Activated naive CD8-positive, alpha-beta T cell treated with anti-CD3 and anti-CD28 coated beads, Interleukin-2, amount 10 ng/mL, durations not matched to agents 7 days and 5 days (primary cell): ENCODE measurements around the gene TGFBR2. TPM values are rescaled to one million over a fixed set of nuclear protein-coding genes. Genes with fewer than 3 reads are reported as not detected.

Experiments
- ATAC-seq: fragments of 150-1000 bp; cut with Tn5 transposase; one replicate; pipeline ENCODE4 v1.10.0; 2021; ENCODE audit warnings: low read depth, moderate library complexity
- POLR2A ChIA-PET: fragments of 350-600 bp; sonication (Branson Sonifier 250); formaldehyde crosslinking; loops from one replicate; lab custom pipeline; 2021; ENCODE audit warnings: antibody characterized with exemption; lab: Charles Lee
- DNase-seq: peaks from one replicate; pipeline ENCODE4 v3.0.0; 2021
- H3K27ac Mint-ChIP-seq: one replicate; pipeline ENCODE4 v1.8.0; 2022; ENCODE audit warnings: mild to moderate bottlenecking, mixed read lengths
- H3K27me3 Mint-ChIP-seq: one replicate; pipeline ENCODE4 v1.8.0; 2022; ENCODE audit warnings: mild to moderate bottlenecking, moderate library complexity, mixed read lengths
- H3K36me3 Mint-ChIP-seq: one replicate; pipeline ENCODE4 v1.8.0; 2021; ENCODE audit warnings: mild to moderate bottlenecking, mixed read lengths
- H3K4me1 Mint-ChIP-seq: one replicate; pipeline ENCODE4 v1.8.0; 2021; ENCODE audit warnings: mixed read lengths
- H3K4me3 Mint-ChIP-seq: one replicate; pipeline ENCODE4 v1.8.0; 2022; ENCODE audit warnings: mild to moderate bottlenecking, moderate library complexity, mixed read lengths
- H3K9me3 Mint-ChIP-seq: one replicate; pipeline ENCODE4 v1.8.0; 2021; ENCODE audit warnings: mixed read lengths
- total RNA-seq, 2 experiments: library from RNA; stranded (reverse); gene quantifications; one replicate each; pipeline ENCODE4 v1.2.3, GENCODE V29; 2021

The TGFBR2 gene
- 10 to 100 TPM; 86.9 to 92.2 TPM for total RNA-seq

DNA sequence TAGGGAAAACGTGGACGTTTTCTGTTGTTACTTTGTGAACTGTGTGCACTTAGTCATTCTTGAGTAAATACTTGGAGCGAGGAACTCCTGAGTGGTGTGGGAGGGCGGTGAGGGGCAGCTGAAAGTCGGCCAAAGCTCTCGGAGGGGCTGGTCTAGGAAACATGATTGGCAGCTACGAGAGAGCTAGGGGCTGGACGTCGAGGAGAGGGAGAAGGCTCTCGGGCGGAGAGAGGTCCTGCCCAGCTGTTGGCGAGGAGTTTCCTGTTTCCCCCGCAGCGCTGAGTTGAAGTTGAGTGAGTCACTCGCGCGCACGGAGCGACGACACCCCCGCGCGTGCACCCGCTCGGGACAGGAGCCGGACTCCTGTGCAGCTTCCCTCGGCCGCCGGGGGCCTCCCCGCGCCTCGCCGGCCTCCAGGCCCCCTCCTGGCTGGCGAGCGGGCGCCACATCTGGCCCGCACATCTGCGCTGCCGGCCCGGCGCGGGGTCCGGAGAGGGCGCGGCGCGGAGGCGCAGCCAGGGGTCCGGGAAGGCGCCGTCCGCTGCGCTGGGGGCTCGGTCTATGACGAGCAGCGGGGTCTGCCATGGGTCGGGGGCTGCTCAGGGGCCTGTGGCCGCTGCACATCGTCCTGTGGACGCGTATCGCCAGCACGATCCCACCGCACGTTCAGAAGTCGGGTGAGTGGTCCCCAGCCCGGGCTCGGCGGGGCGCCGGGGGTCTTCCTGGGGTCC lies at the start of gene TGFBR2:
Gene TGFBR2 (plus strand): TSS at position 301 of the 731 bp plus-strand sequence. CDS start 283 bp downstream, at position 584.
- peaks cover 2% of the 10 kb centered on the region for H3K9me3 Mint-ChIP-seq
- peaks cover 56% of the 10 kb centered on the region for H3K4me1 Mint-ChIP-seq
- peak within 1 kb of the TSS; percentile 98 for H3K27ac Mint-ChIP-seq
- H3K27me3 Mint-ChIP-seq: no peaks in the 10 kb centered on the region
- POLR2A ChIA-PET: interaction anchor here (0.6 to 4.1 kb wide), 28 partner anchors 12 to 258 kb away, joined by 3 to 82 read pairs (median 6); no protein-coding TSS in a partner anchor
- H3K36me3 Mint-ChIP-seq: peaks cover 31% of the 10 kb centered on the region
- peak; percentile 73 for ATAC-seq
- peak within 1 kb of the TSS; percentile 93 for H3K4me3 Mint-ChIP-seq
- peak; percentile 88 for DNase-seq

DNA sequence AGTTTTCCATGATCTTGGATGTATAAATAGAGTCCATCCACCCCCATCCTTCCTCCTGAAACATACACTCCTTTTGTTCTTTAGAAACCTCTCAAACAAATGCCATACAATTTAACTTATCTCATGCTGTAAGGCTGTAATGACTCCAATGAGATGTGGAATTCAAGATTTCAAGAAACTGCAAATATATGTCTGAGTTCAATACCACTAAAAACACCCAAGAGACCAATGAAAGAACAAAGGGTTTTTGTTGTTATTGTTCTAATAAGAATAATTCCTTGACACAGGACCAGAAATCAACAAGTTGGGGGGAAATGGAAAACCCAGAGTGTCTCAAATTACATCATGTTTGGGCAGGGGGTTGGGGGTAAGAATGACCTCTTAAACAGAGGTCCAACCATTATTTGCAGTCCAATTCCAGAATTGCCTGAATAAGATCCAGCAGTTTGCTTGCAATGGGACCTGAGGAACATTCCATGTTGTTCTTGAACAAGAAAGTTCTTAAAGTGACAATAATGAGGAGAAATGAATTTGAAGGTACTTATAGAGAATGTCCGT lies 48.6 kb upstream of the TGFBR2 start:
- Mint-ChIP-seq H3K36me3 (no peaks in the 10 kb centered on the region), H3K9me3 (peaks cover 8% of the 10 kb centered on the region), H3K4me3 (no peak overlapping the region), H3K27me3 (no peaks in the 10 kb centered on the region), H3K27ac (no peak overlapping the region), H3K4me1 (peaks cover 2% of the 10 kb centered on the region)
- POLR2A ChIA-PET: no interaction called here
- no peak for ATAC-seq
- no peak for DNase-seq

DNA sequence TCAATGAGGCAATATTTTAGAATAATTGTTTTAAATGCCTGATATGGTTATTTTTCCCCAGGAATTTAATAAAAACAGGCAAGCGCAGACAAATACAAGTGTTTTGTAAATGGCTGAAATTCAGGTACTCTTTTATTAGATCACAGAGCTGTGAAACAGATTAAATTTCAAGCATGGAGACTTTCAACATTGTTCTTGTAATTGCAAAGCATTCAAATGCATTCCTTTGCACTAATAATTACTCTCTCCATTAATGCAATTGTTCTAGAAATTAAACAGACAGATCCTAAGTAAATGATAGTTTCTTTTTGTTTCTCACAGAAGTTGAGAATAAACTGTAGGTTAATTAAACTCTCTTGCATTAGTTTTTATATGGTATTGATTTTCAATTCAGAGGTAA lies 42.4 kb upstream of the TGFBR2 start:
- Mint-ChIP-seq H3K4me1 (peaks cover 2% of the 10 kb centered on the region), H3K27me3 (no peaks in the 10 kb centered on the region), H3K27ac (no peak overlapping the region), H3K36me3 (peaks cover 3% of the 10 kb centered on the region), H3K9me3 (peaks cover 6% of the 10 kb centered on the region), H3K4me3 (no peak overlapping the region)
- DNase-seq: no peak
- no peak for ATAC-seq
- POLR2A ChIA-PET: no interaction called here

DNA sequence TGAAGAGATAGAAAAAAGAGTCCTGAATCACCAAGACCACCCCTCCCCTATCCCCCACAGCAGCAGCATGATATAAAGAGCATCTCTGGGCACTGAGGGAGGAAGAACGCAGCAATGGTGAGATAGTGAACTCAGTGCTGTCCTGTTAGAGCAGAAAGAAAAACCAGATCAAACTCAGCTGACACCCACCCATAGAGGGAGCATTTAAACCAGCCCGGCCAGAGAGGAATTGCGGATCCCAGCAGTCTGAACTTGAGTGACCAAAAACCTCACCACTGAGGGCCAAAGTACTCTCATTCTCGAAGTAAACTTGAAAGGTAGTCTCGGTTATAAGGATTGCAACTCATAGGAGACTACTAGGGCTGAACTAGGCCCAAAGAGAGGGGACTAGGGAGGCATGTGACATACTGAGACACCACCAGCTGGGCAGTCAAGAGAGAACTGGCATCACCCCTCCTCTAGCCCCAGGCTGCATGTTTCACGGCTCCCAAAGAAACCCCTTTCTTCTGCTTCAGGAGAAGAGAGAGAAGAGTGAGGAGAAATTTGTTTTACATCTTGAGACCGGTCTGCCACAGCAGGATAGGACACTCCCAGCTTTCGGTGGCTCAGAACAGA lies 39.2 kb upstream of the TGFBR2 start:
- Mint-ChIP-seq H3K36me3 (peaks cover 8% of the 10 kb centered on the region), H3K27ac (no peak overlapping the region), H3K4me1 (no peaks in the 10 kb centered on the region), H3K9me3 (peaks cover 9% of the 10 kb centered on the region), H3K27me3 (no peaks in the 10 kb centered on the region), H3K4me3 (no peak overlapping the region)
- no peak for ATAC-seq
- POLR2A ChIA-PET: no interaction called here
- DNase-seq: no peak

DNA sequence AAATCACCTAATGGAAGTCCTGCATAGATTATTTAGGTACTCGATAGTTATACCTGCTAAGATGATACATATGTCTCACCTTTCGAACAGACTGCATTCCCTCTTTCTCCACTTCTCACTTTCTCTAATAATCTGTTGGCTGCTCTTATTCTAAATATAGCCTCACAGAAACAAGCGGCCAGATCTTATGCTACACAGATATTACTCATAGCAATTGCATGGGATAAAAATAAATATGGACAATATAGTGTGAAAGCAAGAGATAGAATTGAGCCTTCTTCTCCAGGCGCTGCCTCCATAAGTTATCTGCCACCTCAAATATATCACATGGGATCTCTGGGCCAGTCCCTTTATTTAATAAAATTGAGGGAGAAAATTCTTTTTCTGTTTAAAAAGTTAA lies 29.5 kb upstream of the TGFBR2 start:
- no peak for ATAC-seq
- POLR2A ChIA-PET: no interaction called here

DNA sequence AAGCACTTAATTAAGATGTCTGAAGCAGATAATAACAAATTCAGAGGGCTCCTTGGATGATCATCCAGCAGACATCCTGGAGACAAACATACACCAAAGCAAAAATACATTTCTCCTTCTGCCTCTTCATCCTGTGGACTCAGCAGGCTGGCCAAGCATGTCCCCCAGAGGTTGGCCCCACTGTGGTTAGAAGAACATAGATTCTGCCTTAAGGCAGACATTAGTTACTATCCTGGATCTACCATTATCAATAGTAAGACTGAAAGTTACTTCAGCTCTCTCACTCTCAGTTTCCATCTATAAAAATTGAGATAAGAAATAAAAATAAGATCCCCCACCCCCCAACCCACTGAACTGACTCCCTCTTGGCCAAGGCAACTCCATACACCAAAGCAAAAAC lies 28.6 kb upstream of the TGFBR2 start:
- ATAC-seq (no peak), DNase-seq (no peak)
- no peaks in the 10 kb centered on the region for H3K36me3 Mint-ChIP-seq
- no peak overlapping the region for H3K4me3 Mint-ChIP-seq
- H3K27ac Mint-ChIP-seq: no peak overlapping the region
- POLR2A ChIA-PET: no interaction called here
- H3K4me1 Mint-ChIP-seq: peaks cover 5% of the 10 kb centered on the region
- H3K9me3 Mint-ChIP-seq: peaks cover 5% of the 10 kb centered on the region
- no peaks in the 10 kb centered on the region for H3K27me3 Mint-ChIP-seq

More for the DNA sequence above, 29.5 kb upstream of the TGFBR2 start:
- Mint-ChIP-seq H3K4me3 (no peak overlapping the region), H3K9me3 (peaks cover 5% of the 10 kb centered on the region), H3K36me3 (no peaks in the 10 kb centered on the region), H3K4me1 (peaks cover 5% of the 10 kb centered on the region), H3K27ac (no peak overlapping the region), H3K27me3 (no peaks in the 10 kb centered on the region)
- no peak for DNase-seq

DNA sequence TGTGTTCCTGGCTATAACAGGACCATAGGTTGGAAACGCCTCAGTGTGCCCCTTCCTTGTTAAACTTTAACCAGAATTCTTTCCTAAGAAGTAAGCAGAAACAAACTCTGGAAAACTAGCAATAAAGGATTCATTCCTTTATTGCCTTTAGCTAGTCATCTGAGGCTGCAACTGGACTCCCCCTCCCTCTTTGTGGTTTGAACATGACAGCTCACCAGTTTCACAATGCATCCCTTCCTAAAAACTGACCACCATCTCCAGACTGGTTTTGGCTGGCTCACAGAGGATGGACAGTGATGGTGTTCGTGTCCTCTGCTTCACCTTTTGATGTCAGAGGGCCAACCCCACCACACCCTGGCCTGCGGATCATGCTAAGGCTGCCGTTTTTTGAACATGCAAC lies 27.9 kb upstream of the TGFBR2 start:
- H3K9me3 Mint-ChIP-seq: peaks cover 1% of the 10 kb centered on the region
- no peak overlapping the region for H3K4me3 Mint-ChIP-seq
- no peak overlapping the region for H3K27ac Mint-ChIP-seq
- no peaks in the 10 kb centered on the region for H3K36me3 Mint-ChIP-seq
- POLR2A ChIA-PET: no interaction called here
- ATAC-seq: no peak
- H3K4me1 Mint-ChIP-seq: peaks cover 5% of the 10 kb centered on the region
- DNase-seq: no peak
- no peaks in the 10 kb centered on the region for H3K27me3 Mint-ChIP-seq

DNA sequence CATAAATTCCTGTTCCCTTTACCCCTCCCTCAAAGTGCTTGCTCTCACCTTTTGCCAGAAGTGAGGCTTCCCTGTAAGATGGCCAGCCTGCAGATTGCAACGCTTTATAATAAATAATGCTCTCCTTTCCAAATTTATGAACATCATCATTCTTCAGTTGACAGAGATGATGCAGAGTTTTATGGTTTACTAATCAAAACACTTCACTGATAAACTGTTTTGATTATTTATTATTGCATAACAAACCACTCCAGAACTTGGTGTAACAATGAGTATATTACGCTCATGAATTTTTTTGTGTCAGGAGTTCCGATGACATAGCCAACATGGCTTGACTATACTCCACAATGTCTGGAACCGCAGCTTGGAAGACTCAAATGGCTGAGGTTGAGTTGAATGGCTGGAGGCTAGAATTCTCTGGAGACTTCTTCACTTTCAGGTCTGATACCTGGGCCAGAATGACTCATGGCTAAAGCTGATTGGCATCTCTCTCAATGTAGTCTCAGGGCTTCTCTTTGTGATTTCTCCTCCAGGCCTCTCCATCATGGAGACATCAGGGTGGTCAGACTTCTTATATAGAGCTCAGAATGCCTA lies 27.3 kb upstream of the TGFBR2 start:
- DNase-seq (no peak), ATAC-seq (no peak)
- H3K36me3 Mint-ChIP-seq: no peaks in the 10 kb centered on the region
- no peak overlapping the region for H3K27ac Mint-ChIP-seq
- POLR2A ChIA-PET: no interaction called here
- peaks cover 1% of the 10 kb centered on the region for H3K9me3 Mint-ChIP-seq
- H3K4me1 Mint-ChIP-seq: peaks cover 5% of the 10 kb centered on the region
- no peaks in the 10 kb centered on the region for H3K27me3 Mint-ChIP-seq
- H3K4me3 Mint-ChIP-seq: no peak overlapping the region

DNA sequence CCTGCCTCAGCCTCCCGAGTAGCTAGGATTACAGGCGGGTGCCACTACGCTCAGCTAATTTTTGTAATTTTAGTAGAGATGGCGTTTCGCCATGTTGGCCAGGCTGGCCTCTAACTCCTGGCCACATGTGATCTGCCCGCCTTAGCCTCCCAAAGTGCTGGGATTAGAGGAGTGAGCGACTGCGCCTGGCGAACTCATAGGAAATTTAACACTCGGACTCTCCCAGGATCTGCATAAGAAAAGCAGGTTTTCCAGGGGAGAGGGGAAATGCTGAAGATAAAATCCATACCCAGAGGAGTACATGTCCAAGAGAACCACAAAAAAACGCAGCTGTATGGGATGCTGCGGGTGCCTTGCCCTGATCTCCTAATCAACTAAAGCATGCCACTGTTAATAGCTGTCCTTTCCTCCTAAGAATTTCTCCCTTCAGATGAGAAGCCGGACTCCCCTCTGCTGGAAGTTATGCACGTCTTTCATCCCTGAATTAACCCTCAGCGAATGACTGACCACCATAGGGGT lies 25.3 kb upstream of the TGFBR2 start:
- Mint-ChIP-seq H3K27me3 (no peaks in the 10 kb centered on the region), H3K4me1 (peaks cover 5% of the 10 kb centered on the region), H3K9me3 (peaks cover 1% of the 10 kb centered on the region), H3K27ac (no peak overlapping the region), H3K4me3 (no peak overlapping the region), H3K36me3 (no peaks in the 10 kb centered on the region)
- ATAC-seq (no peak), DNase-seq (no peak)
- POLR2A ChIA-PET: no interaction called here

DNA sequence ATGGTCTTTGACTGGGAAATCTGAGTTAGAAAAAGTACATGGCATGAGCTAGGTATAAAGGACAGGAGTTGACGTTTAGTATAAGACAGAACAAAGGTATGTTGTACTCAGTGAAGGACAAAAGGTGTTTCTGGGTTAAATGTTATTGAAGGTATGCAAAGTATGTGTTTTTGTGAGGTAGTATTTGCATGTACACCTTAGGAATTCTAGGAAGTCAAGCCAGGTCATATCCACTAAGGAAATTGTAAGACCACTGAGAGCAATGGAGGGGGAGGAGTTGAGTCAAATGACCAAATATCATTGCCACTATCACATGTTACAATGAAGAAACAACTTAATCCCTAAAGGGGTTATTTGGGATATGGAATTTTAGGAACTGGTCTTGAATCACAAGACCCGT lies 24.4 kb upstream of the TGFBR2 start:
- no peak overlapping the region for H3K4me3 Mint-ChIP-seq
- H3K27ac Mint-ChIP-seq: no peak overlapping the region
- ATAC-seq: no peak
- H3K9me3 Mint-ChIP-seq: peaks cover 1% of the 10 kb centered on the region
- POLR2A ChIA-PET: no interaction called here
- H3K36me3 Mint-ChIP-seq: no peaks in the 10 kb centered on the region
- DNase-seq: no peak
- peaks cover 5% of the 10 kb centered on the region for H3K4me1 Mint-ChIP-seq
- H3K27me3 Mint-ChIP-seq: no peaks in the 10 kb centered on the region

DNA sequence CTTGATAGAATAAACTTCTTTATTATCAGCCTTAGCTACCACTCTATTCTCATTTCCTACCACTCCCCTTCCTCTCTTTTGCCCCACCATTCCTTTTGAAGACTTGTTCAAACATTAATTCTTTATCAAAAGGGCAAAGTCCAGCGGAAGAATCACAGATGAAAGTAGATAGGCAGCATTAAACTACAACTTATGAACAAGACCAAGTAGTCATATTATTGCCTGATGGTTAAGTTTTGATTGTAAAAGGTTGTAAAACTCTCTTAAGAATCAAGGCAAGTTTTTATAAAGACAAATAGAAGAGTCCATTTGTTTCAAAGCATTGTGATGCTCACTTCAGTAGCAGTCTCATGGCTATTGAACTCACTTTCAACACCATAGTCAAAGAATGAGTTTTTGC lies 22.4 kb upstream of the TGFBR2 start:
- Mint-ChIP-seq H3K4me3 (no peak overlapping the region), H3K9me3 (peaks cover 3% of the 10 kb centered on the region), H3K27me3 (no peaks in the 10 kb centered on the region), H3K4me1 (no peaks in the 10 kb centered on the region), H3K36me3 (no peaks in the 10 kb centered on the region), H3K27ac (no peak overlapping the region)
- ATAC-seq: no peak
- POLR2A ChIA-PET: no interaction called here
- no peak for DNase-seq

DNA sequence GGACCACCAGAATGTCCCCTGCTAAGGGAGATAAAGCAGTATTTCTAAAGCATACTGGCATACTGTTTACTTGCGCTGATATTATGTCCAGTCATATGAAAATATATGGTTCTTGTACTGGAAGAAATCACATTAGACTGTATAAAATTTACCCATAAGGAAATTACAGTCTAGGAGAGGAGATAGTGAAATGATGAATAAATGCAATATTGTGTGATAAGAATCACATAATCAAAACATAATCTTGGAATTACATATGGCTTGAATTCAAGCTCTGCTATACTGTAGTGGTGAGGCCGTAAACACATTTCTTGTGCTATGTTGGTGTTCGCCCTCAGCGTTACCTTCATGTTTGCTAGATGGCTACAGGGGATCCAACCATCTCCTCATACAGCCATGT lies 20.7 kb upstream of the TGFBR2 start:
- Mint-ChIP-seq H3K27me3 (no peaks in the 10 kb centered on the region), H3K27ac (no peak overlapping the region), H3K4me1 (no peaks in the 10 kb centered on the region), H3K36me3 (no peaks in the 10 kb centered on the region), H3K4me3 (no peak overlapping the region), H3K9me3 (peaks cover 5% of the 10 kb centered on the region)
- POLR2A ChIA-PET: no interaction called here
- DNase-seq (no peak), ATAC-seq (no peak)

DNA sequence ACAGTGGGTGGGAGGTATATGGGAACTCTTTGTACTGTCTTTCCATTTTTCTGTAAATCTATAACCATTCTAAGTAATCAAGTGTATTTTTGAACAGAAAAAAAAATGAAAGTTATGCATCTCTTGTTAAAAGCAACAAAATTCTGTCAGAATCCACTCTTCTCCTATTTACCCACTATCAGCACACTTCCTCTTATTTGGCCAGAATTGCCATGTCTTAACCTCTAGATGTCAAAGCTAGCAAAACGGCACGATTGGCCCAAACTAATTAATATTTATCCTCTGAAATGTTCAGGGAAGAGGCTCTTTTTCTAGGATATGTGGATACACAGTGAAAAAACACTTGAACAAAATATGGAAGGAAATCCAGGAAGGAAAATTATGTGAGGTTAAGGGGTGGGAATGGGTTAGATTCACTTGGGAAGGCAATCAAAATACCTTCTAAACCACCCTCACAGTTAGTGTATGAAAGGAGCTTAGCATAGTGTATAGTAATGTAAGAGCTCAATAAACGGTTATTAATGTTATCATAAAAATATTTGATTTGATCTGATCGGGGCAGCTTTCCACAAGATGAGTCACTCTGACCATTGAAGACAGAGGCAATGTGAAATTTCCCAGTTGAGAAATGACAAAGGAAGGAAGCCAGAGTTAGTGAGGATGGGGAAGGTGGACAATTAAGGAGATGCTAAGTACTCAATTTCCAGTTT lies 20.1 kb upstream of the TGFBR2 start:
- H3K9me3 Mint-ChIP-seq: peaks cover 5% of the 10 kb centered on the region
- POLR2A ChIA-PET: no interaction called here
- no peaks in the 10 kb centered on the region for H3K4me1 Mint-ChIP-seq
- H3K36me3 Mint-ChIP-seq: no peaks in the 10 kb centered on the region
- H3K4me3 Mint-ChIP-seq: no peak overlapping the region
- no peak overlapping the region for H3K27ac Mint-ChIP-seq
- DNase-seq (no peak), ATAC-seq (no peak)
- no peaks in the 10 kb centered on the region for H3K27me3 Mint-ChIP-seq
